ENCODE data around the gene KCTD6. TPM values are rescaled to one million over a fixed set of nuclear protein-coding genes. Genes with fewer than 3 reads are reported as not detected.
A peak's percentile ranks its signal among the peaks of the same experiment; 100 is the strongest.

KCTD6 gene
- total RNA-seq, 1 experiment from 2014 or later: 15.5 TPM

GRCh38 chr3:58521917-58522631, 30.2 kb downstream of the KCTD6 start:
- ATAC-seq (peak; percentile 64), DNase-seq (ENCODE audit: low spot score) (no peak)
- POLR2A ChIA-PET: no interaction called here

GRCh38 chr3:58522759-58523425, 31.0 kb downstream of the KCTD6 start:
- H3K9me3 Mint-ChIP-seq: no peaks in the 10 kb centered on the region
- no peak for ATAC-seq
- POLR2A ChIA-PET: no interaction called here
- H3K4me3 Mint-ChIP-seq: no peak overlapping the region
- H3K36me3 Mint-ChIP-seq: no peaks in the 10 kb centered on the region
- peaks cover 54% of the 10 kb centered on the region for H3K4me1 Mint-ChIP-seq
- no peak for DNase-seq (ENCODE audit: low spot score)
- TF ChIP-seq SMAD4 (CRISPR knock-in tag; IDR thresholded peaks at IDR 0.05) (no peak), OVOL2 (CRISPR knock-in tag; IDR thresholded peaks at IDR 0.05; ENCODE audit: borderline replicate concordance) (no peak), CBFB (CRISPR knock-in tag; IDR thresholded peaks at IDR 0.05; ENCODE audit: low read depth) (no peak), GTF2I (CRISPR knock-in tag; conservative IDR thresholded peaks at IDR 0.05) (0 out of 2 replicates have a peak, but pooled peaks have one; percentile 40)
- no peaks in the 10 kb centered on the region; the same call in 1 of the 2 replicates for H3K27me3 Mint-ChIP-seq (ENCODE audit: low read depth)
- CTCF ChIA-PET: interaction anchor here (0.9 to 3.5 kb wide), 5 partner anchors 31 to 216 kb away, joined by 3 to 14 read pairs (median 5); partner anchors contain the start of genes HTD2, KCTD6 and RPP14
- no peak overlapping the region for H3K27ac Mint-ChIP-seq

More at GRCh38 chr3:58521917-58522631, 30.2 kb downstream of the KCTD6 start:
- H3K9me3 Mint-ChIP-seq: no peaks in the 10 kb centered on the region
- TF ChIP-seq, protein P1, sequence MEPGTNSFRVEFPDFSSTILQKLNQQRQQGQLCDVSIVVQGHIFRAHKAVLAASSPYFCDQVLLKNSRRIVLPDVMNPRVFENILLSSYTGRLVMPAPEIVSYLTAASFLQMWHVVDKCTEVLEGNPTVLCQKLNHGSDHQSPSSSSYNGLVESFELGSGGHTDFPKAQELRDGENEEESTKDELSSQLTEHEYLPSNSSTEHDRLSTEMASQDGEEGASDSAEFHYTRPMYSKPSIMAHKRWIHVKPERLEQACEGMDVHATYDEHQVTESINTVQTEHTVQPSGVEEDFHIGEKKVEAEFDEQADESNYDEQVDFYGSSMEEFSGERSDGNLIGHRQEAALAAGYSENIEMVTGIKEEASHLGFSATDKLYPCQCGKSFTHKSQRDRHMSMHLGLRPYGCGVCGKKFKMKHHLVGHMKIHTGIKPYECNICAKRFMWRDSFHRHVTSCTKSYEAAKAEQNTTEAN (CRISPR knock-in tag; IDR thresholded peaks at IDR 0.05): no peak
- peak; percentile 52; the same call in 1 of the 2 replicates for TF ChIP-seq GABPB1 (CRISPR knock-in tag; IDR thresholded peaks at IDR 0.05)
- no peak overlapping the region for H3K4me3 Mint-ChIP-seq
- CTCF ChIA-PET: interaction anchor here (0.9 to 3.5 kb wide), 5 partner anchors 31 to 216 kb away, joined by 3 to 14 read pairs (median 5); partner anchors contain the start of genes HTD2, KCTD6 and RPP14
- H3K36me3 Mint-ChIP-seq: no peaks in the 10 kb centered on the region
- H3K27ac Mint-ChIP-seq: no peak overlapping the region
- H3K27me3 Mint-ChIP-seq (ENCODE audit: low read depth): no peaks in the 10 kb centered on the region; the same call in 1 of the 2 replicates
- peaks cover 54% of the 10 kb centered on the region for H3K4me1 Mint-ChIP-seq

- TF ChIP-seq ELF4 (CRISPR knock-in tag; IDR thresholded peaks at IDR 0.05; ENCODE audit: low read depth): no peak
- TF ChIP-seq USF2 (CRISPR knock-in tag; IDR thresholded peaks at IDR 0.05): no peak
- H3K4me1 Mint-ChIP-seq: peaks cover 44% of the 10 kb centered on the region
- no peaks in the 10 kb centered on the region for H3K9me3 Mint-ChIP-seq
- ATAC-seq (no peak), DNase-seq (ENCODE audit: low spot score) (no peak)
- no peak overlapping the region for H3K27ac Mint-ChIP-seq
- ChIA-PET POLR2A (no interaction called here), CTCF (no interaction called here)
- H3K4me3 Mint-ChIP-seq: no peak overlapping the region
- H3K27me3 Mint-ChIP-seq (ENCODE audit: low read depth): no peaks in the 10 kb centered on the region; the same call in 1 of the 2 replicates
- H3K36me3 Mint-ChIP-seq: no peaks in the 10 kb centered on the region
Measured at GRCh38 chr3:58524326-58524888, 32.5 kb downstream of the KCTD6 start.

DNA sequence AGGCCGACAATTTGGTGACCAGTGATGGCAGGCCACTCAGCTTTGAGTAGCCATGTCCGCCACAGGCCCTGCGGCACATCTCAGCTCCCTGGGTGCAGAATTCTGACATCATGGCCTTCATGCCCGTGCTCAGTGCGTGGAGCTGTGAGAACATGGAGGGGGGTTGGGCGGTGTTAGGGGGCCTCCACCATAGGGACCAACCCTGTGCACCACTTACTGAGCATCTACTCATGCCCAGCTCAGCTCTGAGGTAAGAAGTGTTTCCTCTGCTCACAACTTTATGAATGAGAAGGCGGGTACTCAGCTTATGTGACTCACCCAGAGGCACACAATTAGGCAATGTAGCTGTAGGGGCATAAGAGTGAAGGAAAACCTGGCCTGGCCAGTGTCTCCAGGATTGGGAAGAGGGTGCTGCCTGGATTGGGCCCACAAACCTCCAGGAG, 34.6 kb downstream of the KCTD6 start:
- no peak overlapping the region for H3K4me3 Mint-ChIP-seq
- H3K4me1 Mint-ChIP-seq: peaks cover 31% of the 10 kb centered on the region
- DNase-seq (ENCODE audit: low spot score) (no peak), ATAC-seq (peak; percentile 23)
- H3K27ac Mint-ChIP-seq: no peak overlapping the region
- no peaks in the 10 kb centered on the region for H3K36me3 Mint-ChIP-seq
- CTCF ChIA-PET: interaction anchor here (0.8 to 2.0 kb wide), 8 partner anchors 16 to 338 kb away, joined by 3 to 7 read pairs (median 4); partner anchors contain the start of genes HTD2 and RPP14
- H3K9me3 Mint-ChIP-seq: no peaks in the 10 kb centered on the region
- no peaks in the 10 kb centered on the region for H3K27me3 Mint-ChIP-seq (ENCODE audit: low read depth)
- POLR2A ChIA-PET: no interaction called here
- TF ChIP-seq ZNF423 (CRISPR knock-in tag; IDR thresholded peaks at IDR 0.05) (no peak), MXD4 (CRISPR knock-in tag; IDR thresholded peaks at IDR 0.05; ENCODE audit: borderline replicate concordance) (no peak), TP53 (CRISPR knock-in tag; IDR thresholded peaks at IDR 0.05) (no peak), NR1H2 (CRISPR knock-in tag; IDR thresholded peaks at IDR 0.05) (no peak), ATF6 (CRISPR knock-in tag; IDR thresholded peaks at IDR 0.05) (no peak), GABPB1 (CRISPR knock-in tag; IDR thresholded peaks at IDR 0.05) (peak; percentile 26; the same call in 1 of the 2 replicates), EMX1 (CRISPR knock-in tag; IDR thresholded peaks at IDR 0.05) (no peak), ZNF671 (CRISPR knock-in tag; IDR thresholded peaks at IDR 0.05) (no peak), CTCF (IDR thresholded peaks at IDR 0.05) (no peak)
- TF ChIP-seq, protein P2, sequence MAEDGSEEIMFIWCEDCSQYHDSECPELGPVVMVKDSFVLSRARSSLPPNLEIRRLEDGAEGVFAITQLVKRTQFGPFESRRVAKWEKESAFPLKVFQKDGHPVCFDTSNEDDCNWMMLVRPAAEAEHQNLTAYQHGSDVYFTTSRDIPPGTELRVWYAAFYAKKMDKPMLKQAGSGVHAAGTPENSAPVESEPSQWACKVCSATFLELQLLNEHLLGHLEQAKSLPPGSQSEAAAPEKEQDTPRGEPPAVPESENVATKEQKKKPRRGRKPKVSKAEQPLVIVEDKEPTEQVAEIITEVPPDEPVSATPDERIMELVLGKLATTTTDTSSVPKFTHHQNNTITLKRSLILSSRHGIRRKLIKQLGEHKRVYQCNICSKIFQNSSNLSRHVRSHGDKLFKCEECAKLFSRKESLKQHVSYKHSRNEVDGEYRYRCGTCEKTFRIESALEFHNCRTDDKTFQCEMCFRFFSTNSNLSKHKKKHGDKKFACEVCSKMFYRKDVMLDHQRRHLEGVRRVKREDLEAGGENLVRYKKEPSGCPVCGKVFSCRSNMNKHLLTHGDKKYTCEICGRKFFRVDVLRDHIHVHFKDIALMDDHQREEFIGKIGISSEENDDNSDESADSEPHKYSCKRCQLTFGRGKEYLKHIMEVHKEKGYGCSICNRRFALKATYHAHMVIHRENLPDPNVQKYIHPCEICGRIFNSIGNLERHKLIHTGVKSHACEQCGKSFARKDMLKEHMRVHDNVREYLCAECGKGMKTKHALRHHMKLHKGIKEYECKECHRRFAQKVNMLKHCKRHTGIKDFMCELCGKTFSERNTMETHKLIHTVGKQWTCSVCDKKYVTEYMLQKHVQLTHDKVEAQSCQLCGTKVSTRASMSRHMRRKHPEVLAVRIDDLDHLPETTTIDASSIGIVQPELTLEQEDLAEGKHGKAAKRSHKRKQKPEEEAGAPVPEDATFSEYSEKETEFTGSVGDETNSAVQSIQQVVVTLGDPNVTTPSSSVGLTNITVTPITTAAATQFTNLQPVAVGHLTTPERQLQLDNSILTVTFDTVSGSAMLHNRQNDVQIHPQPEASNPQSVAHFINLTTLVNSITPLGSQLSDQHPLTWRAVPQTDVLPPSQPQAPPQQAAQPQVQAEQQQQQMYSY (CRISPR knock-in tag; IDR thresholded peaks at IDR 0.05): peak; percentile 98
